GM12878 (cell line): ENCODE data around the gene FOSL1. TPM values are rescaled to one million over a fixed set of nuclear protein-coding genes. Genes with fewer than 3 reads are reported as not detected.

Source experiments
- ATAC-seq: fragments of 200-7000 bp; cut with Tn5 transposase; 3 replicates; pipeline ENCODE4 v1.9.1; 2020; ENCODE audit warnings: mild to moderate bottlenecking, moderate library complexity
- BruUV-seq: library from RNA; stranded (reverse); fragments of 400-500 nt; replicated peaks from 2 replicates; lab custom pipeline; 2021; lab: Mats Ljungman, UMichigan
- CTCF ChIA-PET: fragments of 300-600 bp; sonication (Branson Sonifier 250); formaldehyde crosslinking; extraction: SDS; loops from one replicate; lab custom pipeline; 2021; ENCODE audit warnings: inconsistent platforms; lab: Yijun Ruan, JAX
- POLR2A ChIA-PET: fragments of 350-600 bp; formaldehyde crosslinking; extraction: SDS; loops from one replicate; lab custom pipeline; 2021; ENCODE audit warnings: inconsistent platforms; lab: Charles Lee
- RAD21 ChIA-PET: fragments of 300-600 bp; sonication (Branson Sonifier 250); formaldehyde crosslinking; loops from one replicate; lab custom pipeline; 2023; ENCODE audit warnings: antibody characterized with exemption; ENCODE audit not compliant: unreplicated experiment; lab: Charles Lee
- SMC1A ChIA-PET: fragments of 300-600 bp; sonication (Branson Sonifier 250); formaldehyde crosslinking; loops from one replicate; lab custom pipeline; 2023; ENCODE audit not compliant: unreplicated experiment, uncharacterized antibody; lab: Charles Lee
- DNase-seq: peaks from one replicate; pipeline ENCODE4 v3.0.0-alpha.2; 2011; ENCODE audit warnings: low read depth, low spot score
- FAIRE-seq: peaks from 3 replicates; lab custom pipeline; 2011; peaks lifted over from hg19 to GRCh38; lab: Jason Lieb, UNC
- H2AFZ ChIP-seq: 2 replicates; pipeline ENCODE4 v1.6.0; 2011; ENCODE audit warnings: low read depth, low read length, control low read depth; ENCODE audit not compliant: control insufficient read depth
- H3K27ac ChIP-seq: 2 replicates; pipeline ENCODE4 v1.5.1; 2011; ENCODE audit warnings: control low read depth; ENCODE audit not compliant: control insufficient read depth, insufficient read depth
- H3K27me3 ChIP-seq, 2 experiments: replicated peaks in 1 of 2; 2 replicates each; pipeline versions ENCODE4 v1.6.0 to v1.6.1; 2011; ENCODE audit warnings: low read length in 1 of 2; ENCODE audit not compliant: control insufficient read depth in 2 of 2, insufficient read depth in 2 of 2
- H3K36me3 ChIP-seq, 2 experiments: 2 replicates each; pipeline ENCODE4 v1.5.1; 2011; ENCODE audit warnings: low read length in 1 of 2; ENCODE audit not compliant: control insufficient read depth in 2 of 2, insufficient read depth in 2 of 2
- H3K4me1 ChIP-seq: 2 replicates; pipeline ENCODE4 v1.6.1; 2011; ENCODE audit warnings: mild to moderate bottlenecking, low read length, moderate library complexity, mixed read lengths; ENCODE audit not compliant: control insufficient read depth, insufficient read depth
- H3K4me2 ChIP-seq: 2 replicates; pipeline ENCODE4 v1.6.0; 2011; ENCODE audit warnings: control low read depth; ENCODE audit not compliant: control insufficient read depth, insufficient read depth
- H3K4me3 ChIP-seq: fragments of 200-600 bp; sonication (generic); 2 replicates; pipeline ENCODE4 v1.5.1; 2016
- H3K79me2 ChIP-seq: 2 replicates; pipeline ENCODE4 v1.6.0; 2011; ENCODE audit warnings: low read length; ENCODE audit not compliant: control insufficient read depth, insufficient read depth
- H3K9ac ChIP-seq: 2 replicates; pipeline ENCODE4 v1.8.0; 2011; ENCODE audit warnings: low read length, control low read depth, mixed read lengths; ENCODE audit not compliant: control insufficient read depth, insufficient read depth
- H3K9me3 ChIP-seq: replicated peaks from 3 replicates; pipeline ENCODE4 v1.5.1; 2011; ENCODE audit warnings: mild to moderate bottlenecking, low read length; ENCODE audit not compliant: control insufficient read depth, insufficient read depth
- H4K20me1 ChIP-seq: 2 replicates; pipeline ENCODE4 v1.6.0; 2011; ENCODE audit not compliant: control insufficient read depth, insufficient read depth
- BRCA1 ChIP-seq: IDR thresholded peaks from 2 replicates; pipeline ENCODE4 v1.6.1; 2011; ENCODE audit warnings: low read depth, low read length, improper control_type of control experiment
- CBFB ChIP-seq: IDR thresholded peaks from 2 replicates; pipeline ENCODE4 v1.6.1; 2016; ENCODE audit warnings: antibody characterized with exemption, low read depth
- ESRRA ChIP-seq: IDR thresholded peaks from 2 replicates; pipeline ENCODE4 v1.6.1; 2012; ENCODE audit warnings: mild to moderate bottlenecking, low read length, improper control_type of control experiment
- IKZF1 ChIP-seq: fragments of 450-650 bp; conservative IDR thresholded peaks from 2 replicates; pipeline ENCODE4 v1.6.1; 2017; ENCODE audit warnings: antibody characterized with exemption, mild to moderate bottlenecking
- KDM1A ChIP-seq: fragments of 200-600 bp; sonication (generic); IDR thresholded peaks from 2 replicates; pipeline ENCODE4 v1.6.1; 2016; ENCODE audit warnings: borderline replicate concordance
- NBN ChIP-seq: fragments of 450-650 bp; IDR thresholded peaks from 2 replicates; pipeline ENCODE4 v1.6.1; 2016
- RAD21 ChIP-seq: IDR thresholded peaks from 2 replicates; pipeline ENCODE4 v1.6.1; 2011; ENCODE audit warnings: mild to moderate bottlenecking, low read depth, low read length, moderate library complexity; ENCODE audit not compliant: insufficient read depth
- SIN3A ChIP-seq: IDR thresholded peaks from 2 replicates; pipeline ENCODE4 v1.6.1; 2012; ENCODE audit warnings: low read depth, low read length, improper control_type of control experiment
- SIX5 ChIP-seq: IDR thresholded peaks from 2 replicates; pipeline ENCODE4 v1.6.1; 2011; ENCODE audit warnings: mild to moderate bottlenecking, low read depth, low read length, moderate library complexity; ENCODE audit not compliant: severe bottlenecking
- TCF7 ChIP-seq: IDR thresholded peaks from 2 replicates; pipeline ENCODE4 v1.6.1; 2014; ENCODE audit warnings: antibody characterized with exemption, borderline replicate concordance
- ZBTB40 ChIP-seq: fragments of 450-650 bp; IDR thresholded peaks from 2 replicates; pipeline ENCODE4 v1.6.1; 2016; ENCODE audit warnings: mild to moderate bottlenecking, moderate library complexity, borderline replicate concordance
- ZNF217 ChIP-seq: fragments of 450-650 bp; IDR thresholded peaks from 2 replicates; pipeline ENCODE4 v1.6.1; 2017; ENCODE audit warnings: antibody characterized with exemption, mild to moderate bottlenecking
- ZNF24 ChIP-seq: fragments of 450-650 bp; IDR thresholded peaks from 2 replicates; pipeline ENCODE4 v1.6.1; 2017; ENCODE audit warnings: antibody characterized with exemption, mild to moderate bottlenecking
- WGBS: methylation state at CpG from one replicate; pipeline ENCODE4 v1.1.6; 2016; ENCODE audit warnings: low lambda C conversion rate; ENCODE audit not compliant: insufficient replicate concordance, insufficient coverage; ENCODE audit errors: missing lambda C conversion rate; 5-methylcytosine and 5-hydroxymethylcytosine counted together
- in situ Hi-C: fragments of 300-500 bp; cut with MboI; formaldehyde crosslinking; loops from 9 replicates; pipeline ENCODE4 v1.14.3; 2018; ENCODE audit warnings: mixed read lengths
- intact Hi-C: fragments of 100-400 bp; cut with micrococcal nuclease; formaldehyde crosslinking; loops from one replicate; pipeline ENCODE4 v1.14.2; 2022; ENCODE audit not compliant: unreplicated experiment
- polyA plus RNA-seq, 11 experiments: library from polyadenylated mRNA; depleted of rRNA in 4 of 11; unstranded in 6 of 11; stranded (reverse) in 5 of 11; fragments of >200 nt; fragmentation: Nextera tagmentation in 4 of 11; fragmentation: Illumina TruSeq in 1 of 11; extraction: Ambion mirVana in 4 of 11; extraction: Trizol in 1 of 11; gene quantifications; 1 replicate in 1 of 11; 2 replicates in 10 of 11; pipeline versions ENCODE4 v1.2.1 to v1.2.3, GENCODE V29; 2011 to 2016; ENCODE audit warnings: inconsistent platforms in 2 of 11, missing spikeins in 2 of 11, low read depth in 1 of 11
- total RNA-seq, 4 experiments: library from RNA; depleted of rRNA in 3 of 4; stranded (reverse); fragments of >200 nt in 3 of 4; fragmentation: Illumina TruSeq in 1 of 4; extraction: Trizol in 1 of 4; gene quantifications; 2 replicates each; pipeline versions ENCODE4 v1.2.1 to v1.2.3, GENCODE V29; 2013 to 2021
- TF ChIP-seq, protein P1 (sequence below): IDR thresholded peaks from 2 replicates; pipeline ENCODE4 v1.6.1; 2011; ENCODE audit warnings: low read depth, low read length, improper control_type of control experiment, borderline replicate concordance
- TF ChIP-seq, protein P2 (sequence below): IDR thresholded peaks from 2 replicates; pipeline ENCODE4 v1.6.1; 2011; ENCODE audit warnings: mild to moderate bottlenecking, low read depth, low read length, moderate library complexity; ENCODE audit not compliant: insufficient replicate concordance
- TF ChIP-seq, protein P3 (sequence below): fragments of 450-650 bp; IDR thresholded peaks from 2 replicates; pipeline ENCODE4 v1.6.1; 2017; ENCODE audit warnings: borderline replicate concordance

Gene FOSL1
- total and polyA plus RNA-seq, 10 of the 15 experiments (the other 5 are each of a cell fraction or from before 2014, with no cell fraction given): 0.82 to 5.4 (median 2.1) TPM

DNA sequence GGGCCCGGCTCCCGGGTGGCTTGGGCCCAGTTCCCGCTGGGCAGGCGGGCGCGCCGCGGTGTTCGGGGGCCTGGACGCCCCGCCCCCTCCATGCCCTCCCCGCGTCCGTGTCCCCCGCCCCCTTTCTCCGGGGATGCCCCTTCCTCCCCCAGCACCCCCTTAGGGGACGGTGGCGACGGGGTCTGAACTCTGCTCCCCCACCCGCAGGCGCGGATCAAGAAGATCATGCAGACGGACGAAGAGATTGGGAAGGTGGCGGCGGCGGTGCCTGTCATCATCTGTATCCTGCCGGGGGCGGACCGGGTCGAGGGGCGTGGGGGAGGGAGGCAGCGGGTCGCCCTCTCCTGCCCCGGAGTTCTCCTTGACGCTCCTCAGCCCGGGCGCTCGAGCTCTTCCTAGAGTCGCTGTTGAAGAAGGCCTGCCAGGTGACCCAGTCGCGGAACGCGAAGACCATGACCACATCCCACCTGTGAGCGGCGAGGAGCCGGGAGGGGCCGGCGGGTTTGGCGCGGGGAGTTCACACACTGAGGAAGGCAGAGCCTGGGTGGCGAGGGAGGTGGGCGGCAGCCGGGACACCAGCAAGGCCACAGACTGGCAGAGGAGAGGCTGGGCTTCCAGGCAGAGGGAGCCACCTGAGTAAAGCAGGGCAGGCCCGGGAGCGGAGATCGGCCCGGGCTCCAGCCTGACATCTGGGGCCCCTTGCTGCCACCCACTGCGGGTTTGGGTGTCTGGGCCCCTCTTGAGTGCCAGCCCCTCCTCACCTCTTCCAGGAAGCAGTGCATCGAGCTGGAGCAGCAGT lies 19.6 kb upstream of the FOSL1 start:
- peak; percentile 74 for ATAC-seq
- TSS peak; percentile 83 for BruUV-seq
- Histone ChIP-seq H4K20me1 (no peaks in the 10 kb centered on the region), H3K4me2 (peak overlapping the region; percentile 95), H3K36me3 (peaks cover 0 to 2% of the 10 kb centered on the region in 2 experiments; a peak in 3 of 4 replicates), H3K4me1 (peaks cover 22% of the 10 kb centered on the region), H3K79me2 (peaks cover 34% of the 10 kb centered on the region), H3K9me3 (no peaks in the 10 kb centered on the region), H3K27me3 (no peaks in the 10 kb centered on the region), H3K4me3 (peak overlapping the region; percentile 81), H2AFZ (peak overlapping the region; percentile 77), H3K27ac (peak overlapping the region; percentile 51), H3K9ac (peak overlapping the region; percentile 68)
- POLR2A ChIA-PET: interaction anchor here (1.0 to 1.5 kb wide), 5 partner anchors 8 to 60 kb away, joined by 3 to 5 read pairs (median 4); partner anchors contain the start of genes CCDC85B, FIBP and MUS81
- intact Hi-C loops (loop anchor here (2.0 kb wide), 1 partner anchor 41 kb away; the partner anchor contains the start of gene SART1), in situ Hi-C loops (no loop called here)
- FAIRE-seq: no peak
- RAD21 ChIA-PET: interaction anchor here (0.7 to 1.8 kb wide), 2 partner anchors 12 to 29 kb away, joined by 3 to 5 read pairs; partner anchors contain the start of gene CCDC85B
- WGBS: 2% methylated on average over 45 of the region's 60 CpGs
- DNase-seq: no peak
- SMC1A ChIA-PET: interaction anchor here (0.7 to 1.2 kb wide), 2 partner anchors 30 to 144 kb away, joined by 3 read pairs; no protein-coding TSS in a partner anchor
- CTCF ChIA-PET: interaction anchor here (0.9 kb wide), 1 partner anchor 30 kb away, joined by 3 read pairs; the partner anchor contains the start of gene CCDC85B
- TF ChIP-seq IKZF1 (peak; percentile 20; the same call in 1 of the 2 replicates), RAD21 (no peak), ZNF217 (no peak), ZNF24 (no peak), ESRRA (no peak), TCF7 (no peak), BRCA1 (no peak), SIX5 (no peak), NBN (no peak), SIN3A (peak; percentile 10; the same call in 1 of the 2 replicates), ZBTB40 (no peak), CBFB (0 out of 2 replicates have a peak, but pooled peaks have one; percentile 29), KDM1A (no peak)
- TF ChIP-seq, protein P1, sequence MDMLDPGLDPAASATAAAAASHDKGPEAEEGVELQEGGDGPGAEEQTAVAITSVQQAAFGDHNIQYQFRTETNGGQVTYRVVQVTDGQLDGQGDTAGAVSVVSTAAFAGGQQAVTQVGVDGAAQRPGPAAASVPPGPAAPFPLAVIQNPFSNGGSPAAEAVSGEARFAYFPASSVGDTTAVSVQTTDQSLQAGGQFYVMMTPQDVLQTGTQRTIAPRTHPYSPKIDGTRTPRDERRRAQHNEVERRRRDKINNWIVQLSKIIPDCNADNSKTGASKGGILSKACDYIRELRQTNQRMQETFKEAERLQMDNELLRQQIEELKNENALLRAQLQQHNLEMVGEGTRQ: no peak
- TF ChIP-seq, protein P2, sequence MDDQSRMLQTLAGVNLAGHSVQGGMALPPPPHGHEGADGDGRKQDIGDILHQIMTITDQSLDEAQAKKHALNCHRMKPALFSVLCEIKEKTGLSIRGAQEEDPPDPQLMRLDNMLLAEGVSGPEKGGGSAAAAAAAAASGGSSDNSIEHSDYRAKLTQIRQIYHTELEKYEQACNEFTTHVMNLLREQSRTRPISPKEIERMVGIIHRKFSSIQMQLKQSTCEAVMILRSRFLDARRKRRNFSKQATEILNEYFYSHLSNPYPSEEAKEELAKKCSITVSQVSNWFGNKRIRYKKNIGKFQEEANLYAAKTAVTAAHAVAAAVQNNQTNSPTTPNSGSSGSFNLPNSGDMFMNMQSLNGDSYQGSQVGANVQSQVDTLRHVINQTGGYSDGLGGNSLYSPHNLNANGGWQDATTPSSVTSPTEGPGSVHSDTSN: no peak
- TF ChIP-seq, protein P3, sequence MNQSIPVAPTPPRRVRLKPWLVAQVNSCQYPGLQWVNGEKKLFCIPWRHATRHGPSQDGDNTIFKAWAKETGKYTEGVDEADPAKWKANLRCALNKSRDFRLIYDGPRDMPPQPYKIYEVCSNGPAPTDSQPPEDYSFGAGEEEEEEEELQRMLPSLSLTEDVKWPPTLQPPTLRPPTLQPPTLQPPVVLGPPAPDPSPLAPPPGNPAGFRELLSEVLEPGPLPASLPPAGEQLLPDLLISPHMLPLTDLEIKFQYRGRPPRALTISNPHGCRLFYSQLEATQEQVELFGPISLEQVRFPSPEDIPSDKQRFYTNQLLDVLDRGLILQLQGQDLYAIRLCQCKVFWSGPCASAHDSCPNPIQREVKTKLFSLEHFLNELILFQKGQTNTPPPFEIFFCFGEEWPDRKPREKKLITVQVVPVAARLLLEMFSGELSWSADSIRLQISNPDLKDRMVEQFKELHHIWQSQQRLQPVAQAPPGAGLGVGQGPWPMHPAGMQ: no peak
